Lung (tissue), 12 donors: Measurements from ENCODE around the gene PABPN1. TPM values are rescaled to one million over a fixed set of nuclear protein-coding genes. Genes with fewer than 3 reads are reported as not detected.
A peak's percentile ranks its signal among the peaks of the same experiment; 100 is the strongest.

Source experiments
- ATAC-seq: fragments of 200-7000 bp; cut with Tn5 transposase; one replicate; pipeline ENCODE4 v1.9.1; 2020; ENCODE audit warnings: moderate number of reproducible peaks; ENCODE audit not compliant: insufficient read depth, low FRiP score
- DNase-seq, 3 donors: peaks; one replicate each; pipeline ENCODE4 v3.0.0-alpha.2; 2013 to 2017
- H3K27ac ChIP-seq, 2 donors: one replicate each; pipeline ENCODE4 v1.5.1; 2013; ENCODE audit warnings: mild to moderate bottlenecking in 2 of 2, moderate library complexity in 2 of 2, control low read depth in 1 of 2, inconsistent platforms in 1 of 2, low read depth in 1 of 2, low read length in 1 of 2
- H3K27me3 ChIP-seq, 3 donors: one replicate each; pipeline ENCODE4 v1.5.1; 2013; ENCODE audit warnings: low read length in 2 of 3; ENCODE audit not compliant: control insufficient read depth in 3 of 3, insufficient read depth in 3 of 3
- H3K36me3 ChIP-seq, 4 donors: one replicate each; pipeline ENCODE4 v1.5.1; 2013; ENCODE audit warnings: low read length in 4 of 4, mild to moderate bottlenecking in 1 of 4, moderate library complexity in 1 of 4; ENCODE audit not compliant: control insufficient read depth in 4 of 4, insufficient read depth in 4 of 4
- H3K4me1 ChIP-seq, 5 donors: one replicate each; pipeline ENCODE4 v1.5.1; 2013; ENCODE audit warnings: low read length in 5 of 5, mild to moderate bottlenecking in 2 of 5, moderate library complexity in 1 of 5; ENCODE audit not compliant: control insufficient read depth in 5 of 5, insufficient read depth in 5 of 5
- H3K4me3 ChIP-seq: one replicate; pipeline ENCODE4 v1.5.1; 2013; ENCODE audit warnings: mild to moderate bottlenecking, control low read depth, moderate library complexity
- H3K9ac ChIP-seq, 2 donors: one replicate each; pipeline ENCODE4 v1.5.1; 2013; ENCODE audit warnings: low read length in 2 of 2, control low read depth in 1 of 2; ENCODE audit not compliant: insufficient read depth in 1 of 2
- H3K9me3 ChIP-seq, 4 donors: one replicate each; pipeline ENCODE4 v1.5.1; 2013; ENCODE audit warnings: low read length in 3 of 4, mild to moderate bottlenecking in 1 of 4, moderate library complexity in 1 of 4; ENCODE audit not compliant: control insufficient read depth in 4 of 4, insufficient read depth in 3 of 4
- CTCF ChIP-seq: IDR thresholded peaks from 2 replicates; pipeline ENCODE4 v1.5.1; 2012; ENCODE audit warnings: mild to moderate bottlenecking; ENCODE audit errors: control extremely low read depth, extremely low read depth
- WGBS, 2 donors: extraction: QIAGEN DNeasy Blood & Tissue Kit; methylation state at CpG; one replicate each; pipeline ENCODE4 v1.1.7; 2013; 5-methylcytosine and 5-hydroxymethylcytosine counted together
- polyA plus RNA-seq, 2 donors: library from polyadenylated mRNA; stranded (reverse); fragments of 200-250 nt; gene quantifications; one replicate each; pipeline ENCODE4 v1.2.1, GENCODE V29; 2013
- total RNA-seq, 2 donors: library from RNA; depleted of rRNA in 1 of 2; stranded (reverse); fragments of >200 nt in 1 of 2; gene quantifications; one replicate each; pipeline ENCODE4 v1.2.1, GENCODE V29; 2014 to 2021
- donor health status: control.
- donor health status: control.
- donor health status: Bipolar disorder and iron deficiency.
- donor health status: healthy.
- donor health status: DM: yes; HTN: yes; CAD: no.

Gene PABPN1
- total and polyA plus RNA-seq, 4 donors, result 66.0 to 183 (median 103) TPM

DNA sequence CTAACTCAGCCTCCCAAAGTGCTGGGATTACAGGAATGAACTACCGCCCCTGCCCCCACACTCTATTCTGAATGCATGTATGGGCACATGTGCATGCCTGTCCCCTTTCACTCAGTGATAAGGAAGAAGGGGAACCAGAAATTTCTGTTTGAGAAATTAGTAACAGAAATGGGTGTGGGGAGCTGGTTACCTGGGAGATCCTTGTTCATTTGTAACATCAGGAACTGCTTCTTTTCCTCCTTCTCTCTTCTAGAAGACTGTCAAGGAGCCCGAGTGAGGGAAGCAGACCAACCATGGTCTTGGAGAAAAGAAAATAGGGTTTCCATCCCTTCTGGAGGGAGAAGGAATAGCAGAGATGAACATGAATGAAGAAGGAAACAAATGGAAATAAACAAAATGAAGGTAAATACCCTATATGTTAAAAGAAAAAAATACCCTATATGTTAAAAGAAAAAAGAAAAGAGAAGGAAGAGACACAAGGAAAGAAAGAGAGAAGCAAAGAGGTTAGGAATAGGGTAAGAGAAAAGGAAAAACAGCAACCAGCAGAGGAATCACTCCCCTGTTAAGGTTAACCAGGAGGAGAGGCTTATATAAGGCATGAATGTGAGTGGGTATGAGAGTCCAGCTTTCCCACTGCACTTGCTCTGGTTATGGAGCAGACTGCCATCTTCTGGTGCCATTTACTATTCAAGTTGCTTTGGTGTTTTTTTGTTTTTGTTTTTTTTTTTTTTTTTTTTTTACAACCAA lies 21.9 kb upstream of the PABPN1 start:
- WGBS, 2 donors, result 81 to 83% methylated on average over 2 of the region's 2 CpGs
- no peak overlapping the region for H3K4me3 ChIP-seq
- peaks cover 0 to under 1% (median 0%) of the 10 kb centered on the region in 3 donors for H3K27me3 ChIP-seq
- H3K9me3 ChIP-seq, result no peaks in the 10 kb centered on the region
- no peak overlapping the region for H3K9ac ChIP-seq
- peak in 2 of 3 donors; percentile 57 to 72 for DNase-seq
- peak overlapping the region in 1 of 2 donors; percentile 17 for H3K27ac ChIP-seq
- no peak for TF ChIP-seq CTCF
- ATAC-seq, result no peak
- H3K4me1 ChIP-seq, result peaks cover 5 to 16% (median 9%) of the 10 kb centered on the region in 5 donors
- peaks cover 0 to 7% (median 4%) of the 10 kb centered on the region in 4 donors for H3K36me3 ChIP-seq

DNA sequence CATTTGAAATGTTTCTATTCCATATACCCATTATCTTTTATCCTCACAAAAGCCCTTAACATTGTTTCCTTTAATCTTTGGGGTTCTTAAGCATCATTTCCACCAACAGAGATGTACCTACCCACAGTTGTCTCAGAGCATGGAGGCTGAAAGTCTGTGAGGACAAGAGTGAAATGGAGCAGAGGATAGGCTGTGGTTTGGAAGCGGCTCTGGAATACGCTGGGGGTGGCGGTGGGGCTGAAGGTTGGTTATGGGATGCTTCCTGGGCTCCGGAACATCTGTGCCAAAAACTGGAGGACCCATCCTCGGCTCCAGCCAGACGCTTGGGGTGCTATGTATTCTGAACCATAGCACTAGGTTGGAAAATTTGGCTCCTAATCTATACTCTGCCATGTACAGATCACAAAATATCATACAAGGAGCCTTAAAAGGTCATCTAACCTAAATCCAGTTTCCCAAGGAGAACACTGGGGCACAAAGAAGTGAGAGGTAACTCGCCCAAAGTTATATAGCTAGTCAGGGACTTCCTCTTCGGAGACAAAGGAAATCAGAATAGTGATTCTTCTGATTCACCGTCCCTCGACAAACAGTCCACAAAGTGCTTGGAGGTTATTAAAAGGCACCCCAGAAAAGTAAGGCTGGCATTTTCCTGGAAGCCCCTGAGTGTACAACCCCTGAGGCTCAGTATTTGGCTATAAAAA lies 21.1 kb upstream of the PABPN1 start:
- Histone ChIP-seq H3K9ac (peak overlapping the region; percentile 86 to 89), H3K36me3 (peaks cover 0 to 7% (median 4%) of the 10 kb centered on the region in 4 donors), H3K4me1 (peaks cover 3 to 16% (median 9%) of the 10 kb centered on the region in 5 donors), H3K27ac (peak overlapping the region; percentile 92 to 97), H3K27me3 (no peaks in the 10 kb centered on the region), H3K4me3 (no peak overlapping the region), H3K9me3 (no peaks in the 10 kb centered on the region)
- ATAC-seq (no peak), DNase-seq (no peak)
- TF ChIP-seq CTCF, result no peak
- WGBS, 2 donors, result 60 to 70% methylated on average over 10 of the region's 10 CpGs

DNA sequence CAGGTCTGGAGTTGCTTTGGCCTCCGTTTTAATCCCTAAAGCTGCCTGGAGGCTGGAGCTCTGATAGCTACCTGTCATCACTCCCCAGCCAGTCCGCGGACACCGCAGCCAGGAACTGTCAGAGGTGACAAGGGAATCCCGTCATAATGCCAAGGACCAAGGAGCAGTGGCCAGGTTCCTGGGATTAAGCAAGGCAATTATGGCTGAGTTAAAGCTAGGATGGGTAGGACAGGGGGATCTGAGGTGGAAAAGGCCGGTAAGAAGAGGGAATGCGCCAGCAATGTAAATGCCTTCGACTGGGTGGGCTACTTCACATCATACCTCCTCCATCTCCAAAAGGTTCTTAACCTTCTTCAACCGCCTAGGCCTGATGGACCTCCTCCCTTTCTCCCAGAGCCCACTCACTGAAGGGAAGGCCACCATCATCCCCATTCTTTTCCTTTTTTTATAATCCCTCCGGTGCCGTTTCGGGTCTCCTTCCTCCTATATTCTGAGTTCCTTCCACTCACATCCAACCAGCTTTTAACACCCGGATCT lies 20.5 kb upstream of the PABPN1 start:
- WGBS, 2 donors, result 2% methylated on average over 13 of the region's 13 CpGs
- H3K9ac ChIP-seq, result peak overlapping the region; percentile 86 to 89
- H3K4me1 ChIP-seq, result peaks cover 2 to 18% (median 9%) of the 10 kb centered on the region in 5 donors
- no peaks in the 10 kb centered on the region for H3K27me3 ChIP-seq
- ATAC-seq (no peak), DNase-seq (peak in 1 of 3 donors; percentile 38)
- peaks cover 0 to 7% (median 4%) of the 10 kb centered on the region in 4 donors for H3K36me3 ChIP-seq
- no peak for TF ChIP-seq CTCF
- H3K4me3 ChIP-seq, result peak overlapping the region; percentile 43
- H3K9me3 ChIP-seq, result no peaks in the 10 kb centered on the region
- H3K27ac ChIP-seq, result peak overlapping the region; percentile 92 to 97
